ENCODE measurements around the gene SMARCAD1. TPM values are rescaled to one million over a fixed set of nuclear protein-coding genes. Genes with fewer than 3 reads are reported as not detected.

Gene SMARCAD1
- total and polyA plus RNA-seq, 2 of the 8 experiments (the other 6 are each of a cell fraction or from before 2014, with no cell fraction given): 24.1 to 59.4 TPM

DNA sequence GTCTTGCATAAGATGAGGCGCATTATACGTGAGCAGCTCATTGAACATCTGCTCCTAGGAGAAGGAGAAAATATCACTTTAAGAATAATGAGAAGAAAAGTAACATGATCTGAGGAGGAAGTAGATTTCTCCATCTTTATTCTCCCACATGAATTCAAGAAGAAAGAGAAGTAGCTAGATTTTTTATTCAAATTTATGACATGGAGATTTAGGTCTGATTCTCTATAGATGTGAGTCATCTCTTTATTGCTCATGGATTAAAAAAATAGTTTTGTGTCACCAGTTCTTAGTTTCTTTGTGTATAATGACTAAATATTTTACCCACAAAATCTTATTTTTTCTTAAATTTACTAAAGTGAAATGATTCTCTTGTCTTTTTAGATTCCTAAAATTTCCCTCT lies 94.5 kb downstream of the SMARCAD1 start (continued):
- TF ChIP-seq, protein P1, sequence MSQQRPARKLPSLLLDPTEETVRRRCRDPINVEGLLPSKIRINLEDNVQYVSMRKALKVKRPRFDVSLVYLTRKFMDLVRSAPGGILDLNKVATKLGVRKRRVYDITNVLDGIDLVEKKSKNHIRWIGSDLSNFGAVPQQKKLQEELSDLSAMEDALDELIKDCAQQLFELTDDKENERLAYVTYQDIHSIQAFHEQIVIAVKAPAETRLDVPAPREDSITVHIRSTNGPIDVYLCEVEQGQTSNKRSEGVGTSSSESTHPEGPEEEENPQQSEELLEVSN (IDR thresholded peaks at IDR 0.05): no peak
- TF ChIP-seq KDM5A (IDR thresholded peaks at IDR 0.05; ENCODE audit: low read length) (no peak), MAFK (IDR thresholded peaks at IDR 0.05; ENCODE audit: low read depth, low read length) (no peak), RAD21 (IDR thresholded peaks at IDR 0.05 in 1 of 2, conservative IDR thresholded peaks at IDR 0.05 in 1 of 2; ENCODE audit: low read depth in 2 of 2, low read length in 2 of 2) (no peak), SP4 (IDR thresholded peaks at IDR 0.05; ENCODE audit: low read length) (no peak), NANOG (IDR thresholded peaks at IDR 0.05; ENCODE audit: insufficient read depth, low read depth, low read length, poor library complexity, severe bottlenecking) (no peak)
- TF ChIP-seq, protein P2, sequence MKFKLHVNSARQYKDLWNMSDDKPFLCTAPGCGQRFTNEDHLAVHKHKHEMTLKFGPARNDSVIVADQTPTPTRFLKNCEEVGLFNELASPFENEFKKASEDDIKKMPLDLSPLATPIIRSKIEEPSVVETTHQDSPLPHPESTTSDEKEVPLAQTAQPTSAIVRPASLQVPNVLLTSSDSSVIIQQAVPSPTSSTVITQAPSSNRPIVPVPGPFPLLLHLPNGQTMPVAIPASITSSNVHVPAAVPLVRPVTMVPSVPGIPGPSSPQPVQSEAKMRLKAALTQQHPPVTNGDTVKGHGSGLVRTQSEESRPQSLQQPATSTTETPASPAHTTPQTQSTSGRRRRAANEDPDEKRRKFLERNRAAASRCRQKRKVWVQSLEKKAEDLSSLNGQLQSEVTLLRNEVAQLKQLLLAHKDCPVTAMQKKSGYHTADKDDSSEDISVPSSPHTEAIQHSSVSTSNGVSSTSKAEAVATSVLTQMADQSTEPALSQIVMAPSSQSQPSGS (IDR thresholded peaks at IDR 0.05; ENCODE audit: low read length): no peak

All from H1 (cell line).